CD4-positive, alpha-beta T cell treated with Interleukin-2 at 100 ng/mL for 4 hours (primary cell): ENCODE measurements around the gene FFAR3.

ENCODE experiments used
- DNase-seq: peaks from one replicate; pipeline ENCODE4 v3.0.0-alpha.2; 2020; ENCODE audit warnings: low spot score

FFAR3 gene

GRCh38 chr19:35357867-35358573, at the start of gene FFAR3:
FFAR3 (plus strand) TSS chr19:35358460; CDS start chr19:35358891, 431 bp downstream.
- no peak for DNase-seq

GRCh38 chr19:35308910-35309309, 49.4 kb upstream of the FFAR3 start:
- no peak for DNase-seq

DNA sequence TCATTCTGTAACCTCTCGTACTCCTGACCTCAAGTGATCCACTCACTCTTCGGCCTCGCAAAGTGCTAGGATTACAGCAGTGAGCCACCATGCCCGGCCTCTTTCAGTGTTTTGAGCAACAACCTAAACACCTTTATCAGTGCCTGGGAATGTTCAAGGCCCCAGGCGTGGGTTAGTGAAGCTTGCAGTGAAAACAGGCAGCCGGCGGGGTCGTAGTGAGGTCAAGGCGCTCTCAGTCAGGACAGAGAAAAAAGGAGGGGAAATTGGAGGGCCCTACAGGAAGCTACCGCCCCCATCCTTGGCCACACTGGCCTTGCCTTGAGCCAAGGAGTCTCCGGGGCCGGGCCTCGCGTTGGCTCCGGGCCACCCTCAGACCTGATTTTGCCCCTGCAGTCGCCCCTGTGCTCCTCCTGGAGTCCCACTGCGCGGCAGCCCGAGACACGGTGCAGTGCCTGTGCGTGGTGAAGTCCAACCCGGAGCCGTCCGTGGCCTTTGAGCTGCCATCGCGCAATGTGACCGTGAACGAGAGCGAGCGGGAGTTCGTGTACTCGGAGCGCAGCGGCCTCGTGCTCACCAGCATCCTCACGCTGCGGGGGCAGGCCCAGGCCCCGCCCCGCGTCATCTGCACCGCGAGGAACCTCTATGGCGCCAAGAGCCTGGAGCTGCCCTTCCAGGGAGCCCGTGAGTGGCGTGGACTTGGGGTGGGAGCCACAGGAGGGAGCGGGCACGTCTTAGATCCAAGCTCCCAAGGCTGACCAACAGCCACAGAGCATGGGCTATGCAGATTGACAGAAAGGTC, 48.6 kb upstream of the FFAR3 start:
- no peak for DNase-seq

- DNase-seq = no peak
Observed at GRCh38 chr19:35310331-35310730, 47.9 kb upstream of the FFAR3 start.

- DNase-seq = no peak
Observed at GRCh38 chr19:35310811-35311465, 47.3 kb upstream of the FFAR3 start.

- no peak for DNase-seq
Observed at GRCh38 chr19:35311901-35312665, 46.2 kb upstream of the FFAR3 start.

GRCh38 chr19:35313587-35313986, 44.7 kb upstream of the FFAR3 start:
- no peak for DNase-seq

DNA sequence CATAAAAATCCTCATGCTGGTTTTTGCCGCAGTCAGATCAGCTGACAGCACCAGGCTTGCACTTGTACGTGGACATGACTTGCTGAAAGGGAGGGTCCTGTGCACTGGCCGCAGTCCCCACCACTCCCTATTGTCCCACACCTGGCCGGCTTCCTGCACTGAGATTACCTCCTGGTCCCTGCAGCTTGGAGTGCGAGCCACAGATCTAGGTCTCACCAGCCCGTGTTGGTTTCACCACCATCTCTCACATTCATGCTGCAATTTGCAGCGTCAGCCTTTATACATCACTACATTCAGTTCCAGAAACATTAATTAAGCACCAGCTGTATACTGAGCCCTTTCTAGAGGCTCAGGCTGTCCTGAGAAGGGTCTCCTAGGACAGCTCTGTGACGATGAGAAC, 44.2 kb upstream of the FFAR3 start:
- no peak for DNase-seq

DNA sequence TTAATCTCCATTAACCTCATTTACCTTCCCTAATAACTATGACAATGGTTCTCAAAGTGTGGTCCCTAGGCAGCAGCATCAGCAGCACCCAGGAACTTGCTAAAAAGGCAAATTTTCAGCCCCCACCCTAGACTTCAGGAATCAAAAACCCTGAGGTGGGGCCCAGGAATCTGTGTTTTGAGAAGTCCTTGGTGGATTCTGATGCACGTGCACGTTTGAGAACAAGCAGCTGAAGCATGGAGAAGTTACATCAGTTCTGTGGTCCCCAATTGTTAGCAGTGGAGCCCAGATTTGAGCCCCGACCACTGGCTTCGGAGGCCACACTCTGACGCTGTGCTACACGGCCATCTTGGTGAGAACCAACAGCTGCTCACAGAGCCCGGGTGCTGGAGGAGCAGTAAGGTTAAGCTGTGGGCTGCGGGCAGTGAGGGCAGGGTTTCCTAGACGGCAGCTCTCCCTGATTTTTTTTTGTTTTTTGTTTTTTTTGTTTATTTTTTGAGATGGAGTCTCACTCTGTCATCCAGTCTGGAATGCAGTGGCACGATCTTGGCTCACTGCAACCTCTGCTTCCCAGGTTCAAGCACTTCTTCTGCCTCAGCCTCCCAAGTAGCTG, 43.3 kb upstream of the FFAR3 start:
- no peak for DNase-seq

GRCh38 chr19:35315883-35316282, 42.4 kb upstream of the FFAR3 start:
- DNase-seq = no peak

- no peak for DNase-seq
Observed at GRCh38 chr19:35316560-35316959, 41.7 kb upstream of the FFAR3 start.

DNA sequence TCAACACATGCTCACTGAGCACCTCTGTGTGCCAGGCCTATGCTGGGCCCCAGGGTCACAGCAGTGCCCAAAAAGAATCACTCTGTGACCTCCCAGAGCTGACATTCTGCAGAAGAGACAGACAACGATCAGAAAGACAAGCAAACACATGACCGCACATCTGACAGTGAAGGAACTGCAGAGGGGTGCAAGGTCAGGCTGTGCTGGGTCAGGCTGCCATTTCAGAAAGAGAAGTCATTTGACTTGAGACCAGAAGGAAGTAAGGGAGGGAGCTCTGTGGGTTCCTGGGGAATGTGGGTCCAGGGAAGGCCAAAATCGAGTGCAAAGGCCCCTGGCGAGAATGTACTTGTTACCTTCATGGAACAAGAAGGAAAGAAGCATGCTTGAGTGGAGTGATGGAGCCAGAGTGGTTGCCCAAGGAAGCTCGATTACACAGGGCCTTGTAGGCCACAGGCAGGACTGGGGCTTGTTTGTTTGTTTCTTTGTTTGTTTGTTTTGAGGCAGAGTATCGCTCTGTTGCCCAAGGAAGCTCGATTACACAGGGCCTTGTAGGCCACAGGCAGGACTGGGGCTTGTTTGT, 40.7 kb upstream of the FFAR3 start:
- no peak for DNase-seq

- DNase-seq = no peak
Observed at GRCh38 chr19:35318679-35319448, 39.4 kb upstream of the FFAR3 start.

- DNase-seq = no peak
Observed at GRCh38 chr19:35320065-35320713, 38.1 kb upstream of the FFAR3 start.

DNA sequence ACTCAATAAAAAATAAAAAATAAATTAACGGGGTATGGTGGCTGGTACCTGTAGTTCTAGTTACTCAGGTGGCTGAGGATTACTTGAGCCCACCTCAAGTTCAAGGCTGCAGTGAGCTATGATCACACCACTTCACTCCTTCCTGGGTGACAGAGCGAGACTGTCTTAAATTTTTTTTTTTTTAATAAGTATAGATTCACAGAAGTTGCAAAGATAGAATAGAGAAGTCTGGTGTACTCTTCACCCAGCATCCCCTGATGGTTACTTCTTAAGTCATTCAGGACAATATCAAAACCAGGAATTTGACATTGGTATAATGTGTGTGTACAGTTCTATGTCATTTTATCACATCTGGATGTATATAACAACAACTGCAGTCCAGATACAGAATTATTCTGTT, 37.0 kb upstream of the FFAR3 start:
- DNase-seq = no peak

- no peak for DNase-seq
Observed at GRCh38 chr19:35322014-35322413, 36.2 kb upstream of the FFAR3 start.

DNA sequence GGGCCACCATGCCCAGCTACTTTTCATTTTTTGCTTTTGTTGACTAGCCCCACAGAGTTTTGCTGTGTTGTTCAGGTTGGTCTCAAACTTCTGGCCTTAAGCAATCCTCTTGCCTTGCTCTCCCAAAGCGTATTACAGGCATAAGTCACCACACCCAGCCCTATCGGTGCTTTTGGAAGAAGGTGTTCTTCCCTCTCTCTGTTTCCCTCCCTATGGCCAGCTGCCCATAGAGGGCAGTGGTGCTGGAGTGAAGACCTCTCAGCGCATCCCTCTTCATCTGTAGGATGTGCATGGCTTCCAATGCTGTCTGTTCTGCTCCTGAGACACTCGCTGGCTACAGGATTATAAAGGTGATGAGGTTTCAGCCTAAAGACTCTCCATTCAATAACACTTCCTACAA, 30.6 kb upstream of the FFAR3 start:
- DNase-seq = no peak

GRCh38 chr19:35328851-35329285, 29.4 kb upstream of the FFAR3 start, which contains the start of gene CD22:
CD22 (plus strand) TSS chr19:35329187; CDS start chr19:35332041, 2,854 bp downstream.
- DNase-seq = no peak

GRCh38 chr19:35329323-35329722, 28.9 kb upstream of the FFAR3 start:
- DNase-seq = no peak

DNA sequence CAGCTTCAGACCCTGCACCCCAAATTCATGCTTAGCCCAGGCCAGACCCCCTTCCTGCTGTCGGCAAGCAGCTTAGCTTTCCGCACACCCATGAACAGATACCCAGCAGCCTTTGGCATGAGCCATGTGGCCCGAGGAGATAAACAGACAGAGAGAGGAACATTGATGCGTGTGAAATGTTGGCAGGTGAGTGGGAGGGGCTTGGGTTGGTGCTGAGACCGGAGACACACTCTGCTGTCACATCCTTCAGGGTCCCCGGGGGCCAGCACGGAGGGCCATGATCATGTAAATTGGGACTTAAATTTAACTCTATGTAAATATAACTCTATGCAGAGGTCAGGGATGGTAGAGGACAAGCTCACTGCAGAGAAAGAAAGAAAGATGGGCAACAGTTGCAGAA, 27.8 kb upstream of the FFAR3 start:
- no peak for DNase-seq
